ENCODE measurements around the gene PABPC1L.

- TF ChIP-seq REST (IDR thresholded peaks at IDR 0.05; ENCODE audit: low read depth) (no peak), EP300 (IDR thresholded peaks at IDR 0.05; ENCODE audit: borderline replicate concordance) (no peak), TAF1 (IDR thresholded peaks at IDR 0.05; ENCODE audit: low read depth) (no peak), NFIC (IDR thresholded peaks at IDR 0.05) (no peak), YY1 (IDR thresholded peaks at IDR 0.05; ENCODE audit: low read depth) (0 out of 2 replicates have a peak, but pooled peaks have one; percentile 51), ZBTB7A (IDR thresholded peaks at IDR 0.05; ENCODE audit: low read depth) (no peak), MAX (IDR thresholded peaks at IDR 0.05) (no peak), FOXM1 (IDR thresholded peaks at IDR 0.05; ENCODE audit: borderline replicate concordance, low read depth) (no peak), TEAD4 (IDR thresholded peaks at IDR 0.05) (no peak)
These were observed 1.5 kb downstream of the PABPC1L start for GRCh38 chr20:44911264-44911921.

Data from Ishikawa (cell line).